ENCODE results near the gene PDS5B. TPM values are rescaled to one million over a fixed set of nuclear protein-coding genes. Genes with fewer than 3 reads are reported as not detected.
A peak's percentile ranks its signal among the peaks of the same experiment; 100 is the strongest.

Gene PDS5B
- total and polyA plus RNA-seq, 10 of the 15 experiments (the other 5 are each of a cell fraction or from before 2014, with no cell fraction given): 15.4 to 55.3 (median 30.7) TPM

- ChIA-PET SMC1A (ENCODE audit: uncharacterized antibody, unreplicated experiment) (interaction anchor here (1.4 to 2.9 kb wide), 4 partner anchors 35 to 161 kb away, joined by 3 to 12 read pairs (median 4); no protein-coding TSS in a partner anchor), POLR2A (interaction anchor here (0.7 to 1.4 kb wide), 2 partner anchors 10 to 1230 kb away, joined by 3 to 6 read pairs; no protein-coding TSS in a partner anchor), RAD21 (ENCODE audit: unreplicated experiment) (interaction anchor here (0.7 to 1.3 kb wide), 5 partner anchors 66 to 223 kb away, joined by 3 to 5 read pairs (median 3); partner anchors contain the start of genes BRCA2, N4BP2L1 and ZAR1L), CTCF (interaction anchor here (0.8 to 2.0 kb wide), 8 partner anchors 43 to 222 kb away, joined by 3 to 8 read pairs (median 5); partner anchors contain the start of genes N4BP2L1 and PDS5B)
- Histone ChIP-seq H3K27ac (ENCODE audit: control insufficient read depth, insufficient read depth) (peak overlapping the region; percentile 100), H3K9me3 (replicated peaks; ENCODE audit: control insufficient read depth, insufficient read depth, low read length) (no peaks in the 10 kb centered on the region), H3K79me2 (ENCODE audit: control insufficient read depth, insufficient read depth, low read length) (peaks cover 55% of the 10 kb centered on the region), H2AFZ (ENCODE audit: control insufficient read depth, low read depth, low read length) (peak overlapping the region; percentile 100), H3K4me1 (ENCODE audit: control insufficient read depth, insufficient read depth, low read length) (peaks cover 5% of the 10 kb centered on the region; the same call in 1 of the 2 replicates), H3K9ac (ENCODE audit: control insufficient read depth, insufficient read depth, low read length) (peak overlapping the region; percentile 99), H3K4me2 (ENCODE audit: control insufficient read depth, insufficient read depth) (peak overlapping the region; percentile 67), H3K36me3 (ENCODE audit: control insufficient read depth in 2 of 2, insufficient read depth in 2 of 2, low read length in 1 of 2) (peaks cover 0 to 14% of the 10 kb centered on the region in 2 experiments; a peak in 1 of 4 replicates), H3K27me3 (replicated peaks in 1 of 2; ENCODE audit: control insufficient read depth in 2 of 2, insufficient read depth in 2 of 2, low read length in 1 of 2) (no peaks in the 10 kb centered on the region), H4K20me1 (ENCODE audit: control insufficient read depth, insufficient read depth) (no peaks in the 10 kb centered on the region), H3K4me3 (peak overlapping the region; percentile 94)
- intact Hi-C loops (cut with micrococcal nuclease; ENCODE audit: unreplicated experiment) (loop anchor here (2.0 to 5.0 kb wide), 3 partner anchors 109 to 1005 kb away; partner anchors contain the start of genes BRCA2, N4BP2L1 and ZAR1L), in situ Hi-C loops (cut with MboI) (loop anchor here (10.0 to 25.0 kb wide), 2 partner anchors 1007 to 1376 kb away; partner anchors contain the start of gene HSPH1)
- ATAC-seq (peak; percentile 86), DNase-seq (ENCODE audit: low read depth, low spot score) (no peak), FAIRE-seq (no peak)
- BruUV-seq (replicated peaks): TSS peak; percentile 76
- WGBS (ENCODE audit: insufficient coverage, insufficient replicate concordance, low lambda C conversion rate, missing lambda C conversion rate): under 1% methylated on average over 23 of the region's 23 CpGs
- TF ChIP-seq POLR2A (IDR thresholded peaks at IDR 0.05; ENCODE audit: low read depth, low read length) (peak; percentile 74; the same call in 1 of the 2 replicates), RUNX3 (IDR thresholded peaks at IDR 0.05; ENCODE audit: low read length) (0 out of 2 replicates have a peak, but pooled peaks have one; percentile 14), ZBED1 (IDR thresholded peaks at IDR 0.05; ENCODE audit: borderline replicate concordance) (no peak), TAF1 (IDR thresholded peaks at IDR 0.05; ENCODE audit: borderline replicate concordance, low read depth, low read length) (peak; percentile 62), NBN (IDR thresholded peaks at IDR 0.05) (no peak), PAX5 (IDR thresholded peaks at IDR 0.05; ENCODE audit: borderline replicate concordance, low read depth, low read length) (no peak), BHLHE40 (IDR thresholded peaks at IDR 0.05; ENCODE audit: borderline replicate concordance in 1 of 2, low read depth in 2 of 2, low read length in 1 of 2) (no peak), MXI1 (IDR thresholded peaks at IDR 0.05; ENCODE audit: low read depth, low read length) (no peak), SIX5 (IDR thresholded peaks at IDR 0.05; ENCODE audit: low read depth, low read length, severe bottlenecking) (no peak), GATAD2B (conservative IDR thresholded peaks at IDR 0.05; ENCODE audit: low read depth) (no peak), HDAC2 (IDR thresholded peaks at IDR 0.05) (no peak), HDGF (IDR thresholded peaks at IDR 0.05) (no peak), ETV6 (conservative IDR thresholded peaks at IDR 0.05 in 1 of 2, IDR thresholded peaks at IDR 0.05 in 1 of 2; ENCODE audit: borderline replicate concordance in 1 of 2, low read depth in 1 of 2) (peak in 1 of 2 experiments; percentile 30; a peak in 1 of 4 replicates), FOXM1 (IDR thresholded peaks at IDR 0.05; ENCODE audit: low read depth, low read length) (0 out of 2 replicates have a peak, but pooled peaks have one; percentile 30), SUPT20H (IDR thresholded peaks at IDR 0.05; ENCODE audit: borderline replicate concordance, control insufficient read depth, low read depth, low read length) (no peak), ZNF217 (IDR thresholded peaks at IDR 0.05) (no peak; the same call in 1 of the 2 replicates), SMC3 (IDR thresholded peaks at IDR 0.05; ENCODE audit: borderline replicate concordance, low read length) (no peak), CHD2 (IDR thresholded peaks at IDR 0.05; ENCODE audit: borderline replicate concordance, low read depth, low read length) (no peak), POU2F2 (IDR thresholded peaks at IDR 0.05; ENCODE audit: borderline replicate concordance, low read depth, low read length) (no peak), SP1 (IDR thresholded peaks at IDR 0.05; ENCODE audit: low read depth, low read length) (no peak), NFYB (IDR thresholded peaks at IDR 0.05; ENCODE audit: insufficient read depth, low read depth, low read length) (no peak)
- TF ChIP-seq, protein P1, sequence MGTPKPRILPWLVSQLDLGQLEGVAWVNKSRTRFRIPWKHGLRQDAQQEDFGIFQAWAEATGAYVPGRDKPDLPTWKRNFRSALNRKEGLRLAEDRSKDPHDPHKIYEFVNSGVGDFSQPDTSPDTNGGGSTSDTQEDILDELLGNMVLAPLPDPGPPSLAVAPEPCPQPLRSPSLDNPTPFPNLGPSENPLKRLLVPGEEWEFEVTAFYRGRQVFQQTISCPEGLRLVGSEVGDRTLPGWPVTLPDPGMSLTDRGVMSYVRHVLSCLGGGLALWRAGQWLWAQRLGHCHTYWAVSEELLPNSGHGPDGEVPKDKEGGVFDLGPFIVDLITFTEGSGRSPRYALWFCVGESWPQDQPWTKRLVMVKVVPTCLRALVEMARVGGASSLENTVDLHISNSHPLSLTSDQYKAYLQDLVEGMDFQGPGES (IDR thresholded peaks at IDR 0.05): no peak
- TF ChIP-seq, protein P2, sequence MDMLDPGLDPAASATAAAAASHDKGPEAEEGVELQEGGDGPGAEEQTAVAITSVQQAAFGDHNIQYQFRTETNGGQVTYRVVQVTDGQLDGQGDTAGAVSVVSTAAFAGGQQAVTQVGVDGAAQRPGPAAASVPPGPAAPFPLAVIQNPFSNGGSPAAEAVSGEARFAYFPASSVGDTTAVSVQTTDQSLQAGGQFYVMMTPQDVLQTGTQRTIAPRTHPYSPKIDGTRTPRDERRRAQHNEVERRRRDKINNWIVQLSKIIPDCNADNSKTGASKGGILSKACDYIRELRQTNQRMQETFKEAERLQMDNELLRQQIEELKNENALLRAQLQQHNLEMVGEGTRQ (IDR thresholded peaks at IDR 0.05; ENCODE audit: borderline replicate concordance, low read depth, low read length): no peak
These were observed 48.1 kb upstream of the PDS5B start for GRCh38 chr13:32538143-32538620.

All from GM12878 (cell line).